ENCODE results near the gene BANF2. TPM values are rescaled to one million over a fixed set of nuclear protein-coding genes. Genes with fewer than 3 reads are reported as not detected.

Gene BANF2
- total RNA-seq, 1 donor from 2014 or later, result not detected

GRCh38 chr20:17681726-17682102, 18.1 kb upstream of the BANF2 start:
- DNase-seq (ENCODE audit: extremely low spot score in 2 of 2), result no peak
- Histone ChIP-seq H3K27ac (peak overlapping the region; percentile 95), H3K9me3 (no peaks in the 10 kb centered on the region), H3K36me3 (peaks cover 0 to 8% of the 10 kb centered on the region in 2 donors), H3K4me3 (peak overlapping the region; percentile 73 to 96), H3K4me1 (peaks cover 37% of the 10 kb centered on the region), H3K27me3 (no peaks in the 10 kb centered on the region)
- TF ChIP-seq, protein P1, sequence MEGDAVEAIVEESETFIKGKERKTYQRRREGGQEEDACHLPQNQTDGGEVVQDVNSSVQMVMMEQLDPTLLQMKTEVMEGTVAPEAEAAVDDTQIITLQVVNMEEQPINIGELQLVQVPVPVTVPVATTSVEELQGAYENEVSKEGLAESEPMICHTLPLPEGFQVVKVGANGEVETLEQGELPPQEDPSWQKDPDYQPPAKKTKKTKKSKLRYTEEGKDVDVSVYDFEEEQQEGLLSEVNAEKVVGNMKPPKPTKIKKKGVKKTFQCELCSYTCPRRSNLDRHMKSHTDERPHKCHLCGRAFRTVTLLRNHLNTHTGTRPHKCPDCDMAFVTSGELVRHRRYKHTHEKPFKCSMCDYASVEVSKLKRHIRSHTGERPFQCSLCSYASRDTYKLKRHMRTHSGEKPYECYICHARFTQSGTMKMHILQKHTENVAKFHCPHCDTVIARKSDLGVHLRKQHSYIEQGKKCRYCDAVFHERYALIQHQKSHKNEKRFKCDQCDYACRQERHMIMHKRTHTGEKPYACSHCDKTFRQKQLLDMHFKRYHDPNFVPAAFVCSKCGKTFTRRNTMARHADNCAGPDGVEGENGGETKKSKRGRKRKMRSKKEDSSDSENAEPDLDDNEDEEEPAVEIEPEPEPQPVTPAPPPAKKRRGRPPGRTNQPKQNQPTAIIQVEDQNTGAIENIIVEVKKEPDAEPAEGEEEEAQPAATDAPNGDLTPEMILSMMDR (IDR thresholded peaks at IDR 0.05), result no peak
- no peak for TF ChIP-seq POLR2AphosphoS5 (IDR thresholded peaks at IDR 0.05; ENCODE audit: insufficient read depth in 1 of 2, low read depth in 1 of 2)
- no peak for TF ChIP-seq POLR2A (IDR thresholded peaks at IDR 0.05)
- intact Hi-C loops (cut with DNase I), result loop anchor here (5.0 to 10.0 kb wide), 4 partner anchors 113 to 286 kb away; partner anchors contain the start of genes BFSP1, MGME1 and SNX5

GRCh38 chr20:17682103-17682888, 17.5 kb upstream of the BANF2 start, which contains the start of gene RRBP1:
Gene RRBP1 (minus strand): TSS chr20:17682242. CDS start chr20:17660507, 21,735 bp downstream.
- Histone ChIP-seq H3K36me3 (peaks cover 0 to 8% of the 10 kb centered on the region in 2 donors), H3K27ac (peak within 1 kb of the TSS; percentile 95), H3K27me3 (no peaks in the 10 kb centered on the region), H3K4me1 (peaks cover 31% of the 10 kb centered on the region), H3K4me3 (peak within 1 kb of the TSS; percentile 73 to 96), H3K9me3 (no peaks in the 10 kb centered on the region)
- TF ChIP-seq POLR2AphosphoS5 (IDR thresholded peaks at IDR 0.05; ENCODE audit: insufficient read depth in 1 of 2, low read depth in 1 of 2), result peak; percentile 47 to 90
- peak in 1 of 2 donors; percentile 92 for TF ChIP-seq POLR2A (IDR thresholded peaks at IDR 0.05)
- TF ChIP-seq, protein P1 (IDR thresholded peaks at IDR 0.05), result peak; percentile 7 to 57 (median 30)
- peak; percentile 98 to 99 for DNase-seq (ENCODE audit: extremely low spot score in 2 of 2)
- intact Hi-C loops (cut with DNase I), result loop anchor here (5.0 to 10.0 kb wide), 4 partner anchors 113 to 285 kb away; partner anchors contain the start of genes BFSP1, MGME1 and SNX5

- TF ChIP-seq, protein P1 (IDR thresholded peaks at IDR 0.05), result no peak
- no peak for TF ChIP-seq POLR2AphosphoS5 (IDR thresholded peaks at IDR 0.05; ENCODE audit: insufficient read depth in 1 of 2, low read depth in 1 of 2)
- TF ChIP-seq POLR2A (IDR thresholded peaks at IDR 0.05), result no peak
- intact Hi-C loops (cut with DNase I), result loop anchor here (5.0 to 10.0 kb wide), 4 partner anchors 112 to 284 kb away; partner anchors contain the start of genes BFSP1, MGME1 and SNX5
- Histone ChIP-seq H3K9me3 (no peaks in the 10 kb centered on the region), H3K36me3 (peaks cover 0 to 7% of the 10 kb centered on the region in 2 donors), H3K27ac (peak overlapping the region; percentile 59), H3K27me3 (no peaks in the 10 kb centered on the region), H3K4me1 (peaks cover 29% of the 10 kb centered on the region), H3K4me3 (peak overlapping the region; percentile 73 to 96)
- DNase-seq (ENCODE audit: extremely low spot score in 2 of 2), result no peak
Measured at GRCh38 chr20:17682889-17683198, 16.9 kb upstream of the BANF2 start.

DNA sequence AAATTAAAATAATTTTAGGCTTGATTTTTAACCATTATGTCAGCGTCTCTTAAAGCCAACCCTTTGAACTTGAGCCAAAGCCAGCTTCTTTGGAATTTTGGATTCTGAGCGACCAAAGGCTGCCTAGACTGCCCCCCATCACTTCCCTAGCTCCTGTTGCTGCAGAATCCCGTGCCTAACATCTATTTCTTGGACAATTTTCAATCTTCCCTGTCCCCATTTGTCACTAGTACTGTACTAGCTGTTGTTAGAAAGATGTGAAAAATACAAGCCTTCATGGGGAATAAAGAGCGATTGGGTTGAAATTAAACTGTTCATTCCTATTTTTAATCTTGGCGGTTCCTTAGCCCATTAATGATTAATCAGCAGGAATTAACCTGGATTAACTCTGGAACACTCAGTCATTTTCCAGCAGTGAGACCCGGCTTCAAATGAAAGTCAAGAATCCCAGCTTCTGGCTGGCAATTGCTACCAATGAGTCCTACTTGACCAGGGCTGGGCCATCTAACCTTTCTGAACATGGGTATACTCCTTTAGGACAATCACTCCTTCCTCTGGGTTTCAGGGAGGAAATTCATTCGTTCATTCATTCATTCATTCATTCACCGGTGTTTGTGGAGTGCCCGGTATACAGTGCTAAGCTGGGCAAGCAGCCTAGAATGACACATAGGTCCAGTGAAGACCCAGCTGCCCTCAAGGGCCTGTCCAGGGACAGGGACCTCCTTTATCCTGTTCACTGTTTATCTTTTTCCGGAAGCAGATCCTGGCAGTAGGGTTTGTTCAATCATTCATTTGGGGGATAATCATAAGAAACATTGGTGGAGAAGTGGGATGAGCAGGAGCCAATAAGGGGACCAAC, 16.3 kb upstream of the BANF2 start:
- Histone ChIP-seq H3K9me3 (no peaks in the 10 kb centered on the region), H3K27ac (no peak overlapping the region), H3K4me3 (no peak overlapping the region), H3K4me1 (peaks cover 29% of the 10 kb centered on the region), H3K27me3 (no peaks in the 10 kb centered on the region), H3K36me3 (peaks cover 0 to 1% of the 10 kb centered on the region in 2 donors)
- no peak for TF ChIP-seq POLR2AphosphoS5 (IDR thresholded peaks at IDR 0.05; ENCODE audit: insufficient read depth in 1 of 2, low read depth in 1 of 2)
- TF ChIP-seq POLR2A (IDR thresholded peaks at IDR 0.05), result no peak
- no peak for DNase-seq (ENCODE audit: extremely low spot score in 2 of 2)
- intact Hi-C loops (cut with DNase I), result loop anchor here (5.0 to 10.0 kb wide), 4 partner anchors 111 to 284 kb away; partner anchors contain the start of genes BFSP1, MGME1 and SNX5

All from vagina (tissue), 2 donors.